GM19467 (cell line): ENCODE data around the gene BTBD9.

Source experiments
- ATAC-seq: cut with Tn5 transposase; IDR thresholded peaks from one replicate; pipeline ENCODE4 v1.9.1; 2021; ENCODE audit warnings: mild to moderate bottlenecking, moderate library complexity; ENCODE audit not compliant: unreplicated experiment

Gene BTBD9

GRCh38 chr6:38156818-38157565 is 482.7 kb downstream of the BTBD9 start:
- no peak for ATAC-seq

- no peak for ATAC-seq
Measured at GRCh38 chr6:38155621-38156204, 484.0 kb downstream of the BTBD9 start.

GRCh38 chr6:38155144-38155543 is 484.6 kb downstream of the BTBD9 start:
- no peak for ATAC-seq

GRCh38 chr6:38154731-38155130 is 485.0 kb downstream of the BTBD9 start:
- no peak for ATAC-seq

- no peak for ATAC-seq
Measured at GRCh38 chr6:38153798-38154345, 485.9 kb downstream of the BTBD9 start.

- no peak for ATAC-seq
Measured at GRCh38 chr6:38153076-38153797, 486.5 kb downstream of the BTBD9 start.

- ATAC-seq: no peak
Measured at GRCh38 chr6:38152620-38153019, 487.1 kb downstream of the BTBD9 start.

- no peak for ATAC-seq
Measured at GRCh38 chr6:38151580-38152500, 487.9 kb downstream of the BTBD9 start.

- ATAC-seq: no peak
Measured at GRCh38 chr6:38150681-38151296, 488.9 kb downstream of the BTBD9 start.

- ATAC-seq: no peak
Measured at GRCh38 chr6:38150021-38150420, 489.7 kb downstream of the BTBD9 start.

GRCh38 chr6:38149531-38149930 is 490.2 kb downstream of the BTBD9 start:
- no peak for ATAC-seq

GRCh38 chr6:38148606-38149005 is 491.1 kb downstream of the BTBD9 start:
- ATAC-seq: no peak

- no peak for ATAC-seq
Measured at GRCh38 chr6:38146734-38147027, 493.0 kb downstream of the BTBD9 start.

- ATAC-seq: no peak
Measured at GRCh38 chr6:38146021-38146733, 493.6 kb downstream of the BTBD9 start.

GRCh38 chr6:38144365-38144945 is 495.3 kb downstream of the BTBD9 start:
- ATAC-seq: no peak

- no peak for ATAC-seq
Measured at GRCh38 chr6:38143191-38144150, 496.3 kb downstream of the BTBD9 start.

GRCh38 chr6:38142178-38142902 is 497.4 kb downstream of the BTBD9 start:
- ATAC-seq: no peak

- ATAC-seq: no peak
Measured at GRCh38 chr6:38141716-38142115, 498.0 kb downstream of the BTBD9 start.
